Mucosa of descending colon (tissue), 3 donors: ENCODE data around the gene NPTX1. TPM values are rescaled to one million over a fixed set of nuclear protein-coding genes. Genes with fewer than 3 reads are reported as not detected.

ENCODE experiments used
- ATAC-seq: fragments of 200-7000 bp; cut with Tn5 transposase; one replicate; pipeline ENCODE4 v1.9.1; 2020; ENCODE audit warnings: mild to moderate bottlenecking, moderate library complexity
- DNase-seq, 3 donors: peaks; one replicate each; pipeline ENCODE4 v3.0.0-alpha.2; 2020
- H3K36me3 ChIP-seq: fragments of 200-600 bp; one replicate; pipeline ENCODE4 v1.8.0; 2021; ENCODE audit warnings: low read depth, mild to moderate bottlenecking
- H3K4me1 ChIP-seq: fragments of 200-600 bp; one replicate; pipeline ENCODE4 v1.8.0; 2021; ENCODE audit warnings: low read depth, mild to moderate bottlenecking
- H3K4me3 ChIP-seq: fragments of 200-600 bp; one replicate; pipeline ENCODE4 v1.8.0; 2021; ENCODE audit warnings: mild to moderate bottlenecking
- H3K9me3 ChIP-seq: fragments of 200-600 bp; one replicate; pipeline ENCODE4 v1.8.0; 2021; ENCODE audit warnings: mild to moderate bottlenecking
- CTCF ChIP-seq: fragments of 200-600 bp; IDR thresholded peaks from one replicate; pipeline ENCODE4 v1.8.0; 2022; ENCODE audit warnings: antibody characterized with exemption, mild to moderate bottlenecking
- intact Hi-C, 2 donors: fragments of 100-400 bp; cut with DNase I in 1 of 2; cut with micrococcal nuclease in 1 of 2; formaldehyde crosslinking; loops; one replicate each; pipeline versions ENCODE4 v1.11.0 to v1.11.1; 2022; cut with DNase I, micrococcal nuclease
- total RNA-seq, 3 donors: library from RNA; stranded (reverse); fragmentation: NEBNext Ultra II Directional in 2 of 3; extraction: Animal tissue kit (Norgen Biotek cat#: 25700) in 2 of 3; gene quantifications; one replicate each; pipeline versions ENCODE4 v1.2.1 to v1.2.4, GENCODE V29; 2021 to 2023
- donor health status: DM: no; HTN: no; CAD: no; lungs with moderate emphysema.
- donor health status: DM: no; HTN: no; CAD: no.
- donor health status: DM: no; HTN: yes; CAD: no.

NPTX1 gene
- total RNA-seq, 3 donors from 2014 or later: 0.51 to 95.0 (median 2.0) TPM

DNA sequence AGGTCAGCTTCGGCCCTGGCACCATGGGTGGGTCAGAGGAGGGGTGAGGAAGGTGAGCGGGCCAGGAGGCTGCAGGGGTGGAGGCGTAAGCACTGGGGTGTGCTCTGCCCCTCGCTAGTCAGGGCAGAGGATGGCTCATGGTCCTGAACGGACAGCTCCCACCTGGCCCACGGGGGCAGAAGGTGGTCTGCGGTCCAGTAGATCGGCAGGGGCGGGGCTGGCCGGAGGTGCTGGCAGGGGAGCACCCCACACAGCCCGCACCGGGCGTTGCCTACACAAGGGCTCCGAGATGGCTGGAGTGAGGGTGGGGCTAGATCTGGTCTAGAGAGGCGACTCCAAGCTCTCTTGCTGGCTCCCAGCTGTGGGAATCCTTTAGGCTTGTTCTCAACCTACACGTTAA, 8.2 kb downstream of the NPTX1 start:
- no peak for DNase-seq
- Histone ChIP-seq H3K36me3 (no peaks in the 10 kb centered on the region), H3K9me3 (no peaks in the 10 kb centered on the region), H3K4me1 (no peaks in the 10 kb centered on the region), H3K4me3 (no peak overlapping the region)
- TF ChIP-seq CTCF: no peak
- intact Hi-C loops: no loop called here
- ATAC-seq: no peak

DNA sequence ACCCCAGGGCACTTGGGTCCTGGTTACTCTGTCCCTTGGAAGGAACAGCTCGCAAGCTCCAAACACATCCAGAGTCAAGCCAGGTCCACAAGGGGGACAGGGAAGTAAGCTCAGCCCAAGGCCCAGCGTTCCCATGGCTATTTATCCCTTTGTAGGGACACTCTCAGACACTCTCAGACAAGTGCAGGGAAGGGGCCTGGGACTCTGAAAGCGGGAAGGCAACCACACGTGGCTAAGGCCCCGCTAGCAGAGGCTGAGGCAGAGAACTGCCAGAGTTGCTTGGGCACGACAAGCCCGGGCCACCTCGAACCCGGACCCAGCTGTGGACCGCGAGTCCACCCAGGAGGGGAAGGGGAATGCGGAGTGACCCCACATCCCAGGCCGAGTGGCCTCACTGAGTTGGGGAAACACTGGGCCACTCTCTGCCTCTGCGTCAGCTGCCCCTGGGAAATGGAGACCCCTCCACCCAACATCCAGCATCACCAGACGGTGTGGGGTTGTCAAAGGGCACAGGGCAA, 10.2 kb downstream of the NPTX1 start:
- H3K4me3 ChIP-seq: no peak overlapping the region
- H3K4me1 ChIP-seq: no peaks in the 10 kb centered on the region
- ATAC-seq (no peak), DNase-seq (no peak)
- no peaks in the 10 kb centered on the region for H3K36me3 ChIP-seq
- H3K9me3 ChIP-seq: no peaks in the 10 kb centered on the region
- intact Hi-C loops: no loop called here
- no peak for TF ChIP-seq CTCF

- DNase-seq (no peak), ATAC-seq (no peak)
- Histone ChIP-seq H3K4me3 (no peak overlapping the region), H3K9me3 (no peaks in the 10 kb centered on the region), H3K36me3 (no peaks in the 10 kb centered on the region), H3K4me1 (no peaks in the 10 kb centered on the region)
- intact Hi-C loops: no loop called here
- no peak for TF ChIP-seq CTCF
Measured at GRCh38 chr17:80465327-80465974, 11.0 kb downstream of the NPTX1 start.

- H3K9me3 ChIP-seq: no peaks in the 10 kb centered on the region
- no peaks in the 10 kb centered on the region for H3K36me3 ChIP-seq
- ATAC-seq (no peak), DNase-seq (no peak)
- H3K4me3 ChIP-seq: no peak overlapping the region
- intact Hi-C loops: no loop called here
- no peak for TF ChIP-seq CTCF
- H3K4me1 ChIP-seq: no peaks in the 10 kb centered on the region
Measured at GRCh38 chr17:80464486-80464885, 11.9 kb downstream of the NPTX1 start.

DNA sequence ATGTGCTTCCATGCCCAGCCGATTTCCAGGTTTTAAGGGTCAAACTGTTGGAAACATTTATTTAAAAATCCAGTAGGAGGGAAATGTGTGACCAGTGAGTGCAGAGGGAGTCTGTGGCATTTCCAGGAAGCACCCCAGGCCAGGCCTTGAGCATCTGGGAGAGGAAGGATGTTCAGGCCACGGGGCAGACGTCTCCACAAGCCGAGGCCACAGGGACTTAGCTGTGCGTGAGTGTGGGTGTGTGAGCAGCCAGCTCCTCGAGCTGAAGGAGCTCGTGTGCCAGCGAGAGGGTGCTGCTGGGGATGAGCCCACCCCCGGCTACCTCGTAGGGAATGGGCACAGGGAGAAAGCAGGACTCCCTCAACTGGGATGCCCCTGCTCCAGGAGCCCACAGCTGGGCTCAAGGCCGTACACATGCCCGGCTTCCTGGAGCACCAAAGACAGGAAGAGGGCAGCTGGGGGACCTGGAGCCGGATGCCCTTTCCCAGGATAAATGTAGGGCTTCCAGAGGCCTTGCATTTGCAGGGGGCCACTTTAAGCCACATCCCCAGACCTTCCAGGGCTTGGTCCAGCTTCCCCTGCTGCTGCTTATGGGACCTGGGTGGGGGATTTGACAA, 12.5 kb downstream of the NPTX1 start:
- no peaks in the 10 kb centered on the region for H3K9me3 ChIP-seq
- H3K36me3 ChIP-seq: no peaks in the 10 kb centered on the region
- TF ChIP-seq CTCF: no peak
- intact Hi-C loops: no loop called here
- no peak for DNase-seq
- ATAC-seq: no peak
- no peaks in the 10 kb centered on the region for H3K4me1 ChIP-seq
- no peak overlapping the region for H3K4me3 ChIP-seq
